Renal pelvis (tissue), 4 donors: ENCODE data around the gene OTUB1. TPM values are rescaled to one million over a fixed set of nuclear protein-coding genes. Genes with fewer than 3 reads are reported as not detected.

ENCODE experiments used
- DNase-seq: peaks from one replicate; pipeline ENCODE4 v3.0.0-alpha.2; 2013
- polyA plus RNA-seq, 3 donors: library from polyadenylated mRNA; unstranded; fragments of 120-200 nt; gene quantifications; one replicate each; pipeline ENCODE4 v1.2.1, GENCODE V29; 2013; ENCODE audit not compliant: insufficient read length in 3 of 3

Gene OTUB1
- polyA plus RNA-seq, 3 donors, result 95.3 to 113 (median 110) TPM

GRCh38 chr11:64000026-64000739 lies 13.9 kb downstream of the OTUB1 start:
- no peak for DNase-seq

GRCh38 chr11:64000740-64001483 lies 14.7 kb downstream of the OTUB1 start:
- DNase-seq, result no peak

- no peak for DNase-seq
Observed at GRCh38 chr11:64001484-64002420, 15.5 kb downstream of the OTUB1 start.

GRCh38 chr11:64003807-64004589 lies 17.8 kb downstream of the OTUB1 start:
- DNase-seq, result no peak

GRCh38 chr11:64004590-64004984 lies 18.3 kb downstream of the OTUB1 start:
- no peak for DNase-seq

GRCh38 chr11:64005691-64006090 lies 19.5 kb downstream of the OTUB1 start:
- no peak for DNase-seq

GRCh38 chr11:64006398-64006797 lies 20.2 kb downstream of the OTUB1 start:
- DNase-seq, result no peak

GRCh38 chr11:64007160-64007628 lies 21.0 kb downstream of the OTUB1 start:
- no peak for DNase-seq

- no peak for DNase-seq
Observed at GRCh38 chr11:64007629-64008282, 21.5 kb downstream of the OTUB1 start.

- no peak for DNase-seq
Observed at GRCh38 chr11:64008283-64008913, 22.2 kb downstream of the OTUB1 start.

GRCh38 chr11:64008914-64009633 lies 22.8 kb downstream of the OTUB1 start:
- no peak for DNase-seq

- DNase-seq, result no peak
Observed at GRCh38 chr11:64009710-64010109, 23.5 kb downstream of the OTUB1 start.

- no peak for DNase-seq
Observed at GRCh38 chr11:64010783-64011182, 24.5 kb downstream of the OTUB1 start.

- DNase-seq, result no peak
Observed at GRCh38 chr11:64011371-64011770, 25.1 kb downstream of the OTUB1 start.

- DNase-seq, result no peak
Observed at GRCh38 chr11:64013141-64013896, 27.1 kb downstream of the OTUB1 start.

GRCh38 chr11:64014356-64014755 lies 28.1 kb downstream of the OTUB1 start:
- DNase-seq, result no peak

- DNase-seq, result no peak
Observed at GRCh38 chr11:64015510-64015909, 29.3 kb downstream of the OTUB1 start.

- DNase-seq, result no peak
Observed at GRCh38 chr11:64015935-64016845, 30.0 kb downstream of the OTUB1 start.
